HG02798 (cell line): ENCODE measurements around the gene KIF5A.
A peak's percentile ranks its signal among the peaks of the same experiment; 100 is the strongest.

ENCODE experiments used
- ATAC-seq: cut with Tn5 transposase; IDR thresholded peaks from one replicate; pipeline ENCODE4 v1.9.1; 2021; ENCODE audit warnings: mild to moderate bottlenecking; ENCODE audit not compliant: unreplicated experiment, poor library complexity

Gene KIF5A

DNA sequence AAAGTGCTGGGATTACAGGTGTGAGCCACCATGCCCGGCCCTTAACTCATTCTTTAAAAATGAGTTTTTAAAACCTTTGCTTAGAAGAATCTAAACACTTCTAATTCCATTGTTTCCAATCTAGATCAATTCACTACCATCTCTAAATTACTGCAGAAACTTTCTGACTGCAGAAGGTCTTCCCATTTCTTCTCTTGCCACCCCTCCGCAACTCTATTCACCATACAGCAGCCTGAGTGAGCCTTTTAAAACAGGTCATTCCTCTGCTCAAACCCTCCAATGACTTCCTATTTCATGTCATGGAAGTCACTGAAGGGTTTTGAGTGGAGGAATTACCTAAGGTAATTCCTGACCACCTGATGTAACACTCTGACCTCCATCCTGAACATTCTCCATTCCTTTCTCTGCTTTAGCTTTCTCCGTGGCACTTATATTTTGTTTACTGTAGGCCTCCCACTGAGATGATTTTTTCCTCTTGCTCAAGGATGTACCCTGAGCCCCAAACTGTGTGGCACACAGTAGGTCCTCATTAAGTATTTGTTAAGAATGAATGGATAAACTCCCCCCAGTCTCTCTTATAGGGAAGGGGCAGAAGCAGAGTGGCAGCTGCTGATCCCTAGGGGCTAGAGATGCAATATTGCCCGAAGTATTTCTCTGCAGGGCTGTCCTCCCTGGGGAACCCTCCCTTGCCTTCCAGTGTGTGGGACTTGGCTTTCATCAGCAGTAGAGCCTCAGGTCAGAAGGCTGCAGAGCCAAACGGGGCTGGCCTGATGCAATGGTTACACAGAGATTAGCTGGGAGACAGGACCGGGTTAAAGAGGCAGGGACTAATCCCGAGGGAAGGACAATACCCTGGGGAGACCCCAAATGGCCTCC is 30.7 kb upstream of the KIF5A start:
- no peak for ATAC-seq

DNA sequence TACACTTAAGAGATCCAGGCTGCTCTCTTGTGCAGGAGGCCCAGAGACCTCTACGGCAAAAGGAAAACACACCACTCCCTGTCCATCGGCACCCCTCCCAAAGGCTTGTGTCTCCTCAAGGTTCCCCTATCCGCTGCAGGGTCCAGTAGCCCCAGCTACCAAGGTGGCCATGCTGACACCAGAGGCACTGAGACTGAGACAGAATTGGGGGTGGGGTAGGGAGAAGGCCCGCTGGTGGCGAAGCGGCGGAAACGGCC is 30.1 kb upstream of the KIF5A start:
- peak; percentile 5 for ATAC-seq

DNA sequence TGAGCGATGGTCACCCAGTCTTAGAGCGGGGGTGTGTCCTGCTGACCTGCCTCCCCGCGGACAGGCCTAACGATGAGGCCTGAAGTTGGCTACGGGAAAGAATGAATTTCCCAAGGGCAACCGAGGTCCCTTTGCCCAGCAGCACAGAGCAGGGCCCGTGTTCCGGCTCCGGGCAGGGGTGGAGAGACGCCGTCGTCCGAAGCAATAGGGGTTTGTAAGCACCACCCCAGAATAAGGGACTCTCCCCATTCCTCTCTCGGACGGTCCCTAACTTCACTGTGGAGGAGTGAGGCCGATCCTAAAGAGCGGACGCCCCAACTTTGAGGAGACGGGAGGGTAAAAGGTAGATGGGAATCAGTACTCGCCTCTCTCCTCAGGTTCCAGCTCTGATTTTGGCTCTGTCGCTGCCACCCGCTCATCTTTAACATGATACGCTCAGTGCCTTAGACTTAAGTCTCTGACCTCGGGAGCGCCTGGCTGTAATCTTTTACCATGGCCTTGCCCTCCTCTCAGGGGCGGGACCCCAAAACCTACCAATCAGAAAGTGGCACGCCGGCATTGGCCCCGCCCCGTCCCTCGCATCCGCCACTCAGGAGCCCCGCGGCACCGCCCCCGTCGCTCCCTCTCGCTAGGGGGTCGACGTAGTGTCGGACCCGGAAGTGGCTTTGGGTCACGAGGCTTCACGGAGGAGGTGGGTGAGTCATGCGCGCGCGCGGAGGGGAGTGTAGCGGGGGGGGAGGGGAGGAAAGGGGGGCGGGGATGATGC is 29.6 kb upstream of the KIF5A start, which contains the start of gene DDIT3:
TSS of gene DDIT3 (minus strand) at position 462 of the 766 bp plus-strand sequence. CDS start 3,108 bp downstream, outside the sequence.
- ATAC-seq = peak; percentile 74

DNA sequence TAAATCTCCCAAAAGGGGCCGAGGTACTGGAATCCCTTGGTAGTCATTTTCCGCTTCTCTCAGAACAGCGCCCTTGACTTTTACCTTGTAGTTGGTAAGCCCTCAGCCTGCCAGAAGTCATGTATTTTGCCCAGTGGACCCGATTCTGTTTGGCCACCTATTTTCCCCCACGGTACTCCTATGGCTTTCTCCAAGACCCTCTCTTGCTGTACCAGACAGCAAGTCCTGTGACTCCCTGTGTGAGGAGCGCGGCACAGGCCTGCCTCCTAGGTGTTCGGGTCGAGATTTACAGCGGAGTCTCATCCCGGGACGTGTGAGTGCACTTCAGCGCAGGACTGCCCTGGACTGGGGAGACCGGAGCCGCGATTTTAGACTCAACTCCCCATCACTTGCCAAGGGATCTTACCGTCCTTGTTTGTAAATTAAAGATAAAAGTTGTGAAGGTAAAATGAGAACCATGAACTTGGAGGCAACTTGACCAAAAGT is 28.3 kb upstream of the KIF5A start:
- ATAC-seq = no peak

DNA sequence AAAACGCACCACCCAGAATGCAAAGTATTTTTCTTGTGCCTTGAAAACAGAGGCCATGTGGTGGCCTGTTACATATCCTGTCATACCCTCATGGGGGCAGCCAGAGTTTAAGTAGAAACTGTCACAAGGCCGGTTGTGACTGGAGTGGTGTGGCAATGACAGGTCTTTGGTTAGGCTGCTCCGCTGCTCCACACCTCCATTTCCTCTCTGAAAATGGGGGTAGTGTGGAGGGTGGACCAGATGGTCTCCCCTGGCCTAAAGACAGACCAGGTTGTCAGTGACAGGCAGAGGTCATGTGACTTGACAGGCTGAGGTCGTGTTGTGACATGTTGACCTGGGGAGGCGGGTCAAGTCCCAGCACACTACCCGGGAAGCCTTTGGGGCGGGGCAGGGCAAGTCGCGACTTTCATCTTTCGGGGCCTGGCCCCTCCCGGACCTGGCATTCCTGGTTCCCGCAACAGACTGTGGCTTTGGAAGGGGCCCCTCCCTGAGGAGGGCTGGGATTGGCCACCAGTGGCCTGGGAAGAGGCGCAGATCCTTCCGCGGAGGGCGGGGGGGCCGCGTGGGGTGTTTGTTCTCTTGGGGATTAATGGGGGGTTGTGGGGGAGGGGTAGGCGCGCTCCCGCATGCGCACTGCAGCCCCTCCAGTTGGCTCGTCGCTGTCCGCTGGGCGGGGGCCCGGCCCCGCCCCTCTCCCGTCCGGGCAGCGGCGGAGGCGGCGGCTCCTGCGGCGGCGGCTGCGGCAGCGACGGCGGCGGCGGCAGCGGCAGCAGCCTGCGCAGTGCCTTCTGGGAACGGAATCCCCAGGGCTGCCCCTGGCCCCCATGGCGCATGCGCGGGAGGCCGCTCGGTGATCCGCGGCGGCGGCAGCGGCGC is 27.6 kb upstream of the KIF5A start, which contains the start of gene MBD6:
TSS of gene MBD6 (plus strand) at position 814 of the 876 bp plus-strand sequence. CDS start 1,480 bp downstream, outside the sequence.
- peak; percentile 45 for ATAC-seq

DNA sequence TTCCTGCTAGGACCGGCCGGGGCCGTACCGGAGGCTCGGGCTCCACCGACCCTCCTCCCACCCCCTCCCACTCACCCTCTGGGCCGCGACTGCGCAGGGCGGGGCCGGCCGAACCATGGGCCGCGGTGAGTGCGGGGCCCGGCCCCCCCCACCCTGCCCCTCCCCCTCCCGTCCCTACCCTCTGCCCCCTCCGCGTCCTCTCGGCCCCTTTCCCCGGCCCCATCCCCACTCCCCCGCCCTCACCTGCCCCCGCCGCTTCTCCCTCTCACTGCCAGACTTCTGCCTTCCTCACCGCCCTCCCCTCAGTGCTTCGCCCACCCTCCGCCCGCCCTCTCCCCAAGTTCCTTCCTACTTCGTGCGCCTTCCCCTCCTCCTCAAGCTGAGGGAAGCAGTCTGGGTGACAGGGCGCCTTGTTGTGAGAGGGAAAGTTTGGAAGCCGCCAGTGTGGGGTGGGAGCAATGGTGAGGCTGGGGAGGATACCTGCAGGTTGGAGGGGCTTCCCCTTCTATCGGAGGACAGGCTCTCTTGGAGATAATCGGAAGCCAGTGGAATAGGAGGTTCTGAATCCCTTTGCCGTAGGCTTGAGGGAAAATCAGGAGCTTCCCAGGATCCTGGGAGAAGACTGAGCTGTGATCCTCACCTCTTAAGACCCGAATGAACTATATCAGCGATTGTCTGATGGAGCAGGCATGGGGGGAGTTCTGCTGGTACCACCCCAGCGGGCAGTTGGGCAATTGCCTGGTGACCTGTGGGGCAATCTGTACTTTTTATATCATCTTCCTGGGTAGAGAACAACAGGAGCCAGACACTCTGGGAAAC is 26.7 kb upstream of the KIF5A start:
- no peak for ATAC-seq

DNA sequence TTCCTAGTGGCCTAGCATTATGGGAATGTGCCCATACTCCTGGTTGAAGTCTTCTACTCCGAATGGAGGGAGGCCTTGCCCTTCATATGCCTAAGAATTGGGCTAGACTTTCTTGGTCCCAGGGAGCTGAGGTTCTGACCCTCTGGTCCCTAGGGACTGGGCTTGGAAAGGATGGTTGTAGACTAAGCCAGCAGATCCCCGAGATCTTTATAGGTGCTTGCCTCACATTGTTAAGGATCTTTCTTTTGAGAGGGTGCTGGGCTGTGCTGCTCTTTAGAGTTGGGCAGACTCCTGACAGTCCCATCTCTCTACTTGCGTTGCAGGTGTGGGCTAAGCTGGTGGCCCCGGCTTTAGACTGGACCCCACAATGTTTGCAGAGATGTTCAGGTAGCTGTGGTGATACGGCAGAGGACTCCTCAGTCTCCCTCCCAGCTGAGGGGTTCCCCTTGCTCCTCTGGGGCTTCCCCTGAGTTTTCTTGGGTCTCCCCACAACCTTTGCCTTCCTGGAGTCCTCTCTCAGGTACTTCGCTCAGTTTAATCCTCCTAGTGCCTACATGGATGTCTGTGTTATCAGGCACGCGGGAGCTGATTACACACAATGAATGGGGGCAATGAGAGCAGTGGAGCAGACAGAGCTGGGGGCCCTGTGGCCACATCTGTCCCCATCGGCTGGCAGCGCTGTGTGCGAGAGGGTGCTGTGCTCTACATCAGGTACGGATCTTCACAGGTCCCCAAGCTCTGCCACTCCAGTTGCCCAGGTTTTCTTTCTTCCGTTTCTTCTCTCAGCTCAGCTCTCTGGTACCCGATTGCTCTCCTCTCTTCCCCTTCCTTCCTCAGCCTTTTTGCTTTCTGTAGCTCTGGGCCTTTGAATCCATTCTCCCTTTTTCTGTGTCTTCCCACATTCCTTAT is 25.9 kb upstream of the KIF5A start:
- no peak for ATAC-seq

DNA sequence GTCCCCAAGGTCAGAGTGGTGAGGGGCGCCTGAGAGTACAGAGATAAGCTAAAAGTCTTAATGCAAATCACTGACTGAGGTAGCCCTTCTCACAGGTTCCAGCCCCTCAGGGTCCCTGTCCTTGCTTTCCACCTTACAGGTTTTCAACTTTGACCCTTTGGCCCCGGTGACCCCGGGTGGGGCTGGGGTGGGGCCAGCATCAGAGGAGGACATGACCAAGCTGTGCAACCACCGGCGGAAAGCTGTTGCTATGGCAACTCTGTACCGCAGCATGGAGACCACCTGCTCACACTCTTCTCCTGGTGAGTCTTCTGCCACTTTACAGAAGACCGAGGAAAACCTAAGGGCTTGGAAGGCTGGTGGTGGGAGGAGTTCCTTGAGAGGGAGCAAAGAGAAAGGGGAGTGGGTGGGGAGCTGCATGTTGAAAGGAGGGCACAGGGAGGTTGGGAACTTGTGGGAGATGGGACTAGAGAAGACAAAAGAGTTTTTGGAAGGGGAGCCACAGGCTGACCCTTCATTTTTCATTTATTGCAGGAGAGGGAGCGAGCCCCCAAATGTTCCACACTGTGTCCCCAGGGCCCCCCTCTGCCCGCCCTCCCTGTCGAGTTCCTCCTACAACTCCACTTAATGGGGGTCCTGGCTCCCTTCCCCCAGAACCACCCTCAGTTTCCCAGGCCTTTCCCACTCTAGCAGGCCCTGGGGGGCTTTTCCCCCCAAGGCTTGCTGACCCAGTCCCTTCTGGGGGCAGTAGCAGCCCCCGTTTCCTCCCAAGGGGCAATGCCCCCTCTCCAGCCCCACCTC is 24.8 kb upstream of the KIF5A start:
- no peak for ATAC-seq

DNA sequence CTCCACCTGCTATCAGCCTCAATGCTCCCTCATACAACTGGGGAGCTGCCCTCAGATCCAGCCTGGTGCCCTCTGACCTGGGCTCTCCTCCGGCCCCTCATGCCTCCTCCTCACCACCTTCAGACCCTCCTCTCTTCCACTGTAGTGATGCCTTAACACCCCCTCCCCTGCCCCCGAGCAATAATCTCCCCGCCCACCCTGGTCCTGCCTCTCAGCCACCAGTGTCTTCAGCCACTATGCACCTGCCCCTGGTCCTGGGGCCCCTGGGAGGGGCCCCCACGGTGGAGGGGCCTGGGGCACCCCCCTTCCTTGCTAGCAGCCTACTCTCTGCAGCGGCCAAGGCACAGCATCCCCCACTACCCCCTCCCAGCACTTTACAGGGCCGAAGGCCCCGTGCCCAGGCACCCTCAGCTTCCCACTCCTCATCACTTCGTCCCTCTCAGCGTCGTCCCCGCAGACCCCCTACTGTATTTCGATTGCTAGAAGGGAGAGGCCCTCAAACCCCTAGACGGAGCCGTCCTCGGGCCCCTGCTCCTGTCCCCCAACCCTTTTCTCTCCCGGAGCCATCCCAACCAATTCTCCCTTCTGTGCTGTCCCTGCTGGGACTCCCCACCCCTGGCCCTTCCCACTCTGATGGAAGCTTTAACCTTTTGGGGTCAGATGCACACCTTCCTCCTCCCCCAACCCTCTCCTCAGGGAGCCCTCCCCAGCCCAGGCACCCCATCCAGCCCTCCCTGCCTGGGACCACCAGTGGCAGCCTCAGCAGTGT is 24.0 kb upstream of the KIF5A start:
- no peak for ATAC-seq

DNA sequence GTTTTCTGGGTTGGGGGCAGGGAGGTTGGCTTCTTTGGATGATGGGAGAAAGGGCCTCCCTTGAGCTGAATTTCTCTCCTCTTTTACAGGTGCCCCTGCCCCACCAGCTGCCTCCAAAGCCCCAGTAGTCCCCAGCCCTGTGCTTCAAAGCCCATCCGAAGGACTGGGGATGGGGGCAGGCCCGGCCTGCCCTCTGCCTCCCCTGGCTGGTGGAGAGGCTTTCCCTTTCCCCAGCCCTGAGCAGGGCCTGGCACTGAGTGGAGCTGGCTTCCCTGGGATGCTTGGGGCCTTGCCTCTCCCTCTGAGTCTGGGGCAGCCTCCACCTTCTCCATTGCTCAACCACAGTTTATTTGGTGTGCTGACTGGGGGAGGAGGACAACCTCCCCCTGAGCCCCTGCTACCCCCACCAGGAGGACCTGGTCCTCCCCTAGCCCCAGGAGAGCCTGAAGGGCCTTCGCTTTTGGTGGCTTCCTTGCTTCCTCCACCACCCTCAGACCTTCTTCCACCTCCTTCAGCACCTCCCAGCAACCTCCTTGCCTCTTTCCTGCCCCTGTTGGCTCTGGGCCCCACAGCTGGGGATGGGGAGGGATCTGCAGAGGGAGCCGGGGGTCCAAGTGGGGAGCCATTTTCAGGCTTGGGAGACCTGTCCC is 23.2 kb upstream of the KIF5A start:
- ATAC-seq = no peak

DNA sequence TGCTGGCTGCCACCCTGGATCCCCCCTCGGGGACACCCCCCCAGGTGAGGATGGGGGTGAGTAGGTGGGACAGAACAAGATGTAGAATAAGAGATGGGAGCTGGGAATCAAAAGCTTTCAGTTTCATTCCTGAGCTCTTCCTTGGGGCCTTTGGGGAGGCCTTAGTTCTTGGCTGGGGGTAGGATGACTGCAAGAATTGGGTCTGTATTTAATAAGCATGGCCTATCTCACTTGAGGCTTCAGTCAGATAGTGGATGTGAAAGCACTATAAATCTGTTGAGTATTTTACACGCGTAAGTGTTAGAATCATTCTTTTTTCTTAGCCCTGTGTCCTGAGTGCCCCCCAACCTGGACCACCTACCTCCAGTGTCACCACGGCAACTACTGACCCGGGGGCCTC is 22.7 kb upstream of the KIF5A start:
- ATAC-seq = no peak

DNA sequence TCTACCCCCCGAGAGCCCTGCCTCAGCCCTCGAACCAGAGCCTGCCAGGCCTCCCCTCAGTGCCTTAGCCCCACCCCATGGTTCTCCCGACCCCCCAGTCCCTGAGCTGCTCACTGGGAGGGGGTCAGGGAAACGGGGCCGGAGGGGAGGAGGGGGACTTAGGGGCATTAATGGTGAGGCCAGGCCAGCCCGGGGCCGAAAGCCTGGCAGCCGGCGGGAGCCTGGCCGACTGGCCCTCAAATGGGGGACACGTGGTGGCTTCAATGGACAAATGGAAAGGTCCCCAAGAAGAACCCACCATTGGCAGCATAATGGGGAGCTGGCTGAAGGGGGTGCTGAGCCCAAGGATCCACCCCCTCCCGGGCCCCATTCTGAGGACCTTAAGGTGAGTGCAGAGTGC is 21.7 kb upstream of the KIF5A start:
- no peak for ATAC-seq

DNA sequence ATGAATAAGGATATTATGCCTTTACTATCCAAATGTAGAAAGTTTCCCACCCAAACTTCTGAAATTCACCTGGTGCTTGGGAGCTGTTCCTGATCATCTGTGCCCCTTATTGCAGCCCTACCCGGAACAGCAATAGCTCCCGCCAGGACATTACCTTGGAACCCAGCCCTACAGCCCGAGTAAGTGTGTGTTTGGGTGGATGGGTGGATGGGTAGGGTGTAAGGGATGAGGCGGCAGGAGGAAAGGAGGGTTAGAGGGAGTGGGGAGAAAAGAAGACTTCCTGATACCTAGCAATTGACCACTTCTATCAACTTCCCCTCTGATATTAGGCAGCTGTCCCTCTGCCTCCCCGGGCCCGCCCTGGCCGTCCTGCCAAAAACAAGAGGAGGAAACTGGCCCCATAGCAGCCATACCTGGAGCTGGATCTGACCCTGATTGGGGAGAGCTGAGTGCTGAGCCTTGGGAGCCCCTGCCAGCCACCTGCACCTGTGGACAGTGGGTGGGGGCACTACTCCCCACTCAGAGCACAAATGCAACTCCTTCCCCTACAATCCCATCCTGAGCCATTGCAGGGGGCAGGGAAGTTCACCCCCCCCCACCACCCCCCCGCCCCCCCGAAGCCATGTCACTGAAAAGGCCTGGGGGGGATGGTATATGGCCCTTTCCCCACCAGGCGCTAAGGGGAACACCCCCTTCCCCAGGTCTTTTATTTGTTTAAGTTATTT is 20.9 kb upstream of the KIF5A start:
- no peak for ATAC-seq

DNA sequence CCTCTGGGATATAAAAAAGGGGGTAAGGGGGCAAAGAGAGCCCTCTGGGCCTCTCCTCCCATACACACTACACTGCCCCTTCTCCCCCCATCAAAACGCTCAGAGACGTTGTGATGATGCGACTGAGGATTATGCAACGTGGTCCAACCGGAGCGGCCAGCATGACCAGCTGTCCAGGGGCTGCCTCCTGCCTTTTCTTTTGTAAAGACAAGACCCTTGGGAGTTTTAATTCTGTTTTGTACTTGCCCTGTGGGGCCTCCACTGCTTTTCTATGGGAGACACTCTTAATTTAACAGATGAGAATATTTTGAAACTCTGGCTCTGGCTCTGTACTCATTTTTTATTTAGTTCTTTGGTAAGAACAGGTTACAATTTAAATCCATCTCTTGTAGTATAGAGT is 20.0 kb upstream of the KIF5A start:
- ATAC-seq = no peak

DNA sequence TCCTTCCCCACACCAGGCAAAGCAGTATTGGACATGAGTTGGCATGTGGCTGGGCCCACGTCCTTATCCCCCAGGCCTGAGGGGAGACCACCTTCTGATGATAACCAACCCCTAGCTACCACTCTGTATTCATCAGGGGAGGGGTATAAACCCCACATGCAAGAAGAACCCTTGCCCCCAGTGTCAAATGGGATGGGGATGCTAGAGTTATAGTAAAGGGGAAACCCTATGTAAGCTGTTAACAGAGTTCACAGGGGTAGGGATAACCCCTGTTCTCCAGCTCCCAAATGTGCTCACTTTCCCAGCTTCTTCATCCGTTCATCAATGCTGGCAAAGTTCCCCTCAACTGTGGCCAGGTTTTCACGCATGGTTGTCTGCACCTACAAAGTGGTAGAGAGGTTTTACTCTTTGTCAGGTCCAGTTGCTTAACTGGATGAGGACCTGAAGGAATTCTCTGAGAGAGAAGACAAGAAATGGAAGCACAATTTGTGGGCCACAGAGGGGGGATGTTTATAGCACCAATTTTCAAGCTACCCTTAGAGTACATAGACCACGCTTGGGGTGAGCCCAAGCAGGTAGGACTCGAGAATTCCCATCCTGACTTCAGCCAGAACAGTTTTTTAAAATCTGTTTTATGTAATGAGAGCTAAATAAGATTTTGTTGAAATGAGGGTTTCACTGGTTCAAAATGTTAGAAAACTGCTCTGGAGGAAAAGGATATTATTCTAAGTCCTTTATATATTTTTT is 19.3 kb upstream of the KIF5A start:
- ATAC-seq = no peak
